Trophoblast cell (in vitro differentiated cells and primary cell): Measurements from ENCODE around the gene DCUN1D3.
A peak's percentile ranks its signal among the peaks of the same experiment; 100 is the strongest.

ENCODE experiments used
- DNase-seq, 2 donors: peaks; one replicate each; pipeline ENCODE4 v3.0.0-alpha.2; 2016
- H2AFZ ChIP-seq: 2 replicates; pipeline ENCODE4 v1.6.1; 2013; ENCODE audit warnings: low read length, moderate library complexity, mild to moderate bottlenecking; ENCODE audit not compliant: insufficient read depth, poor library complexity
- H2AK5ac ChIP-seq: 2 replicates; pipeline ENCODE4 v1.6.1; 2013; ENCODE audit warnings: mild to moderate bottlenecking, low read length
- H2BK120ac ChIP-seq: 2 replicates; pipeline ENCODE4 v1.6.1; 2013; ENCODE audit warnings: low read length, mild to moderate bottlenecking, moderate library complexity; ENCODE audit not compliant: insufficient read depth, poor library complexity
- H2BK12ac ChIP-seq: 2 replicates; pipeline ENCODE4 v1.6.1; 2013; ENCODE audit warnings: mild to moderate bottlenecking, low read length, moderate library complexity
- H2BK5ac ChIP-seq: 2 replicates; pipeline ENCODE4 v1.6.1; 2013; ENCODE audit warnings: low read length, low read depth, moderate library complexity, mild to moderate bottlenecking; ENCODE audit not compliant: poor library complexity
- H3K14ac ChIP-seq: 2 replicates; pipeline ENCODE4 v1.6.1; 2013; ENCODE audit warnings: mild to moderate bottlenecking, low read length
- H3K18ac ChIP-seq: 2 replicates; pipeline ENCODE4 v1.6.1; 2013; ENCODE audit warnings: mild to moderate bottlenecking, low read length
- H3K23ac ChIP-seq: 2 replicates; pipeline ENCODE4 v1.6.1; 2013; ENCODE audit warnings: low read length
- H3K27ac ChIP-seq: 2 replicates; pipeline ENCODE4 v1.5.1; 2013; ENCODE audit warnings: low read depth, mild to moderate bottlenecking, inconsistent platforms, low read length, moderate library complexity
- H3K27me3 ChIP-seq: 2 replicates; pipeline ENCODE4 v1.6.1; 2013; ENCODE audit warnings: inconsistent platforms, mild to moderate bottlenecking, low read length, moderate library complexity; ENCODE audit not compliant: insufficient read depth
- H3K36me3 ChIP-seq, 2 experiments: 1 replicate in 1 of 2; 2 replicates in 1 of 2; pipeline ENCODE4 v1.6.1; 2013; ENCODE audit warnings: low read length in 2 of 2, mild to moderate bottlenecking in 2 of 2, moderate library complexity in 1 of 2; ENCODE audit not compliant: insufficient read depth in 2 of 2, control insufficient read depth in 1 of 2
- H3K4ac ChIP-seq: 2 replicates; pipeline ENCODE4 v1.6.1; 2013; ENCODE audit warnings: low read depth, mild to moderate bottlenecking, low read length, moderate library complexity
- H3K4me1 ChIP-seq, 2 experiments: 1 replicate in 1 of 2; 2 replicates in 1 of 2; pipeline ENCODE4 v1.6.1; 2013; ENCODE audit warnings: low read length in 2 of 2, mild to moderate bottlenecking in 2 of 2, moderate library complexity in 1 of 2; ENCODE audit not compliant: insufficient read depth in 2 of 2, control insufficient read depth in 1 of 2
- H3K4me2 ChIP-seq: 2 replicates; pipeline ENCODE4 v1.6.1; 2013; ENCODE audit warnings: inconsistent platforms, mild to moderate bottlenecking, low read length, moderate library complexity
- H3K4me3 ChIP-seq: 2 replicates; pipeline ENCODE4 v1.5.1; 2013; ENCODE audit warnings: mild to moderate bottlenecking, low read depth, low read length, inconsistent platforms
- H3K79me1 ChIP-seq: one replicate; pipeline ENCODE4 v1.6.1; 2013; ENCODE audit warnings: low read length
- H3K79me2 ChIP-seq: 2 replicates; pipeline ENCODE4 v1.6.1; 2013; ENCODE audit warnings: low read length, mild to moderate bottlenecking; ENCODE audit not compliant: control insufficient read depth, insufficient read depth, poor library complexity
- H3K9ac ChIP-seq: 2 replicates; pipeline ENCODE4 v1.6.1; 2013; ENCODE audit warnings: mild to moderate bottlenecking, low read length
- H3K9me3 ChIP-seq: 2 replicates; pipeline ENCODE4 v1.6.1; 2013; ENCODE audit warnings: low read depth, mild to moderate bottlenecking, control low read depth, inconsistent platforms, low read length; ENCODE audit not compliant: insufficient read depth
- H4K12ac ChIP-seq: 2 replicates; pipeline ENCODE4 v1.6.1; 2013; ENCODE audit warnings: low read depth, mild to moderate bottlenecking, low read length, moderate library complexity
- H4K8ac ChIP-seq: 2 replicates; pipeline ENCODE4 v1.6.1; 2013; ENCODE audit warnings: low read depth, mild to moderate bottlenecking, low read length, moderate library complexity
- H4K91ac ChIP-seq: one replicate; pipeline ENCODE4 v1.6.1; 2013; ENCODE audit warnings: low read depth, mild to moderate bottlenecking, low read length, moderate library complexity
- WGBS: extraction: QIAGEN DNeasy Blood & Tissue Kit; methylation state at CpG from one replicate; pipeline ENCODE4 v1.1.7; 2013; ENCODE audit warnings: missing lambda C conversion rate; ENCODE audit not compliant: insufficient read length, insufficient coverage; ENCODE audit errors: extremely low coverage; 5-methylcytosine and 5-hydroxymethylcytosine counted together

The DCUN1D3 gene

DNA sequence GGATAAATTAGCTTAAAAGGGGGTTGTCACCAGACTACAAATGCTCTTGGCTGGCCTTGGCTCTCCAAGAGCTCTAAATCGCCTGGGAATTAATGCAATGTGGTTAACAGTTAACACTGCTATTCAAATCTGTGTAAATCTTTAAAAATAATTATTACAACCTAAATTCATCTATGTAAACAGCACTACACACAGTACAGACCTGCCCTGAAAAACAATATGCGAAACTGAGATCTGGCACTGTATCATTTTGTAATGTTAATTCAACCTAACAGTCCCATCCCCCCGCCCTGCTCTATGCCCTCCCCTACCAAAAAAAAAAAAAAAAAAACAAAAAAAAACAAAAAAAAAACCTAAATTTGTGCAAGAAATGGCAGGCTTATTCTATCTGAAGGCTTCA is 40.9 kb downstream of the DCUN1D3 start:
- peaks cover 14 to 15% of the 10 kb centered on the region in 2 experiments for H3K36me3 ChIP-seq

DNA sequence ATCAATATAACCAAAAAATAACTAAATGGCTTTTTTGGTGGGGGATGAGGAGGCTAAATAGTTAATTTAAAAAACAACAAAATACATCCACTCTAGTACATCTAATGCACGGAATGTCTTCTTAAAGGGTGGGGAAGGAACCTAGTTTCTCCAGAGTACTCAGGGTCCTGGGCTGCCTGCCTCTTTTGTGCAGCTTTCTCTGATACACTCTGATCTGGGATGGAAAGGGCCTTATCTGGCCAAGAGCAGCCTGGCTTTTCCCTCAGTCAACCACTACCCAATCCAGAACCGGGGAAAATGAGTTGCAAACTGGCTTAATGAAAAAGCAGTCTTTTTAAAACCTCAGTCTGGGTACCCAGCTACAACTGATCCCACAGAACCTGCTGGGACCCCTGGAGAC is 42.9 kb downstream of the DCUN1D3 start:
- Histone ChIP-seq H3K14ac (no peak overlapping the region), H3K36me3 (peaks cover 10 to 11% of the 10 kb centered on the region in 2 experiments)
- no CpG with 5 or more reads among the region's 2 CpGs for WGBS

More for the DNA sequence above, 40.9 kb downstream of the DCUN1D3 start:
- Histone ChIP-seq H2BK120ac (no peak overlapping the region), H3K27me3 (no peaks in the 10 kb centered on the region), H3K27ac (no peak overlapping the region), H4K8ac (no peak overlapping the region), H3K79me1 (no peaks in the 10 kb centered on the region), H3K4me1 (no peaks in the 10 kb centered on the region), H2AFZ (no peak overlapping the region), H3K4ac (no peak overlapping the region), H3K18ac (no peak overlapping the region), H3K9me3 (no peaks in the 10 kb centered on the region), H2AK5ac (no peak overlapping the region), H3K14ac (no peak overlapping the region), H3K4me3 (no peak overlapping the region), H3K4me2 (no peak overlapping the region), H3K9ac (no peak overlapping the region), H3K79me2 (no peaks in the 10 kb centered on the region), H3K23ac (no peak overlapping the region), H4K12ac (no peak overlapping the region), H2BK5ac (no peak overlapping the region), H4K91ac (no peak overlapping the region), H2BK12ac (no peak overlapping the region)
- DNase-seq, result no peak
- WGBS, result no CpG with 5 or more reads among the region's 3 CpGs

DNA sequence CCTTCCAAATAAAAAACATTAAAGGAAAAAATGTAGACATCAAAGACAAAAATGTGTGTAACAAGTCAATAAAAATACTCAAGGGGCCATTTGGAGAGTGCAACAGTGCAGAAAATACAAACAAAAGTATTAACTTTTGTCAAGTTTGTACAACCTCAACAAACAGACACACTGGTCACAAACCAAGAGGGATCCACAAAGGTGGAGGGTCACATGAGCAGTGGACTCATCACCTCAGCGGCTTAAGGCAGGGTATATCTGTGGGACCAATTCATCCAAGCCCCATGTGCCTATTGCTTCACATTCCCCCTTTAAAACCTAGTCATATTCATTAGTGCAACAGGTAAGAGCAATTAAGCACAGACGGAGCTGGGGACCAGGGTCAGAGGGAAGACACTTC is 45.2 kb downstream of the DCUN1D3 start:
- no CpG with 5 or more reads among the region's 2 CpGs for WGBS
- Histone ChIP-seq H4K8ac (no peak overlapping the region), H3K27ac (no peak overlapping the region), H3K79me2 (no peaks in the 10 kb centered on the region), H3K9ac (no peak overlapping the region), H2BK120ac (no peak overlapping the region), H3K18ac (no peak overlapping the region), H3K14ac (no peak overlapping the region), H3K23ac (no peak overlapping the region), H3K4me2 (no peak overlapping the region), H3K27me3 (no peaks in the 10 kb centered on the region), H4K12ac (no peak overlapping the region), H2AK5ac (no peak overlapping the region), H3K9me3 (no peaks in the 10 kb centered on the region), H3K36me3 (peaks cover 4 to 5% of the 10 kb centered on the region in 2 experiments), H4K91ac (no peak overlapping the region), H2BK5ac (no peak overlapping the region), H3K79me1 (no peaks in the 10 kb centered on the region), H3K4me3 (no peak overlapping the region), H2BK12ac (no peak overlapping the region), H3K4me1 (peaks cover 0 to 5% of the 10 kb centered on the region in 2 experiments), H3K4ac (no peak overlapping the region), H2AFZ (no peak overlapping the region)
- no peak for DNase-seq

More for the DNA sequence above, 42.9 kb downstream of the DCUN1D3 start:
- Histone ChIP-seq H3K4me3 (no peak overlapping the region), H2AFZ (no peak overlapping the region), H3K4me2 (no peak overlapping the region), H2BK12ac (no peak overlapping the region), H3K4me1 (peaks cover 0 to 5% of the 10 kb centered on the region in 2 experiments), H4K91ac (no peak overlapping the region), H2BK120ac (no peak overlapping the region), H3K79me2 (no peaks in the 10 kb centered on the region), H4K8ac (no peak overlapping the region), H2AK5ac (no peak overlapping the region), H3K23ac (no peak overlapping the region), H3K9me3 (no peaks in the 10 kb centered on the region), H3K9ac (no peak overlapping the region), H3K27ac (no peak overlapping the region), H3K79me1 (no peaks in the 10 kb centered on the region), H3K4ac (no peak overlapping the region), H4K12ac (no peak overlapping the region), H2BK5ac (no peak overlapping the region), H3K18ac (no peak overlapping the region), H3K27me3 (no peaks in the 10 kb centered on the region)
- DNase-seq, result no peak

DNA sequence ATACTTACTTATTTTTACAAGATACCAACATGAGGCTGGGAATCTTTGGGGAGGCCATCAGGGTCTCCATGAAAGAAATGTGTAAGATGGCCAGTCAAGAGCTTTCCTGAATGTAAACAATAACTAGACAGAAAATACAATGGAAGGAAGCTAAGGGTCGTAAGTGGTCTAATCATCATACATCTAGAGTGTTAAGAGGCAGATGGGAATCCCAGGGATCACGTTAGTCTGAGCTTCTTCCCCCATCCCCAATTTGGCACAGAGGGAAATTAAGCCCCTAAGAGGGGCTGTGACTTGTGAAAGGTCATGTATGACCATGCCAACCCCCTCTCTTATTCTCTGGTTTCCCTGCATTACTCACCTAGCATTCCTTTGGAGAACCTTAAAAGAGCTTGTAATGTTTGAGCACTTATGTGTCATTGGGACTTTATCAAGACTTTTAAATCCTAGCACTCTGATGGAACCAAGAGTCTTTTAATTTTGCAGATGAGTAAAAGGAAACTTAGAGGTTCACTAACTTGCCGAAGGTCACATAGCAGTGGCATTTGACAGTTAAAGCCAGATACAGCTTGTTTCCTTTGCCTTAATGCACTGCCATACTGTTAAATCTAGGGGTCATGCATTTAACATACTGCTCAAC is 46.1 kb downstream of the DCUN1D3 start:
- H2AK5ac ChIP-seq, result no peak overlapping the region
- H3K9ac ChIP-seq, result no peak overlapping the region
- DNase-seq, result no peak
- no peak overlapping the region for H4K8ac ChIP-seq
- no peak overlapping the region for H3K18ac ChIP-seq
- no peaks in the 10 kb centered on the region for H3K9me3 ChIP-seq
- H2BK120ac ChIP-seq, result no peak overlapping the region
- no peak overlapping the region for H3K4ac ChIP-seq
- H4K12ac ChIP-seq, result no peak overlapping the region
- H3K27me3 ChIP-seq, result no peaks in the 10 kb centered on the region
- H3K79me1 ChIP-seq, result no peaks in the 10 kb centered on the region
- H4K91ac ChIP-seq, result no peak overlapping the region
- H2AFZ ChIP-seq, result no peak overlapping the region
- H3K4me3 ChIP-seq, result no peak overlapping the region
- H3K23ac ChIP-seq, result no peak overlapping the region
- peaks cover 0 to 2% of the 10 kb centered on the region in 2 experiments for H3K36me3 ChIP-seq
- H2BK5ac ChIP-seq, result no peak overlapping the region
- H3K79me2 ChIP-seq, result no peaks in the 10 kb centered on the region
- peak overlapping the region; percentile 15 for H3K27ac ChIP-seq
- H3K4me2 ChIP-seq, result no peak overlapping the region
- no CpG with 5 or more reads among the region's 3 CpGs for WGBS
- no peak overlapping the region for H2BK12ac ChIP-seq
- H3K4me1 ChIP-seq, result peaks cover 0 to 5% of the 10 kb centered on the region in 2 experiments
- no peak overlapping the region for H3K14ac ChIP-seq
